SJCRH30 (cell line): Measurements from ENCODE around the gene SOD3. TPM values are rescaled to one million over a fixed set of nuclear protein-coding genes. Genes with fewer than 3 reads are reported as not detected.
A peak's percentile ranks its signal among the peaks of the same experiment; 100 is the strongest.

Experiments used
- DNase-seq, 2 experiments: peaks; one replicate each; pipeline ENCODE4 v3.0.0-alpha.2; 2015 to 2020
- H3K27ac ChIP-seq: fragments of 250-450 bp; sonication (Bioruptor Pico); 2 replicates; pipeline ENCODE4 v1.5.1; 2020; ENCODE audit warnings: mild to moderate bottlenecking, moderate library complexity
- H3K27me3 ChIP-seq: fragments of 250-450 bp; sonication (Bioruptor Pico); 2 replicates; pipeline ENCODE4 v1.5.1; 2020; ENCODE audit warnings: mild to moderate bottlenecking, moderate library complexity
- H3K36me3 ChIP-seq: fragments of 250-450 bp; sonication (Bioruptor Pico); 2 replicates; pipeline ENCODE4 v1.5.1; 2020; ENCODE audit warnings: mild to moderate bottlenecking, moderate library complexity
- H3K4me1 ChIP-seq: fragments of 250-450 bp; sonication (Bioruptor Pico); 2 replicates; pipeline ENCODE4 v1.5.1; 2020; ENCODE audit warnings: mild to moderate bottlenecking, moderate library complexity
- H3K4me3 ChIP-seq: fragments of 250-450 bp; sonication (Bioruptor Pico); 2 replicates; pipeline ENCODE4 v1.5.1; 2020; ENCODE audit warnings: mild to moderate bottlenecking, moderate library complexity
- H3K9me3 ChIP-seq: fragments of 250-450 bp; sonication (Bioruptor Pico); replicated peaks from 2 replicates; pipeline ENCODE4 v1.5.1; 2020; ENCODE audit warnings: mild to moderate bottlenecking, moderate library complexity
- total RNA-seq: library from RNA; depleted of rRNA; stranded (reverse); fragments of >200 nt; shearing (Covaris generic); gene quantifications from 2 replicates; pipeline ENCODE4 v1.2.3, GENCODE V29; 2014

SOD3 gene
- total RNA-seq, 1 experiment from 2014 or later, result not detected

DNA sequence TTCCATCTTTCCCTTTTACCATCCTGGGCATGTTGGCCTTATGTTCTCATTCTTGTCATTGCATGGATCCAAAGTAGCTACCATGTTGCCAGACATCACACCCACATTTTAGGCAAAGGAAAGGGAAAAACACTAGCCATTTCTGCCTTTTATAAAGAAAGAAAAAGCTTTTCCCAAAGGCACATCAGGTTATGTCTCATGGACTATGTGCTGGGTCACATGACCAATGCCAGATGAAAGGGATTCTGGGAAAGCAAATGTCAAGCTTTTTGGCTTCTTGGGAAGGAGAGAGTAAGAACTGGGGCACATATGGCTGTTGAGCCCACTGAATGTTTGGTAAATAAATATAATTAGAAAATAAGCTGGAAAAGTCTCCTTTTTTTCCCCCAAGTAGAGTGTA is 4.3 kb upstream of the SOD3 start:
- Histone ChIP-seq H3K27ac (no peak overlapping the region), H3K9me3 (no peaks in the 10 kb centered on the region), H3K4me1 (no peaks in the 10 kb centered on the region), H3K27me3 (no peaks in the 10 kb centered on the region), H3K4me3 (no peak overlapping the region), H3K36me3 (no peaks in the 10 kb centered on the region)
- no peak for DNase-seq

DNA sequence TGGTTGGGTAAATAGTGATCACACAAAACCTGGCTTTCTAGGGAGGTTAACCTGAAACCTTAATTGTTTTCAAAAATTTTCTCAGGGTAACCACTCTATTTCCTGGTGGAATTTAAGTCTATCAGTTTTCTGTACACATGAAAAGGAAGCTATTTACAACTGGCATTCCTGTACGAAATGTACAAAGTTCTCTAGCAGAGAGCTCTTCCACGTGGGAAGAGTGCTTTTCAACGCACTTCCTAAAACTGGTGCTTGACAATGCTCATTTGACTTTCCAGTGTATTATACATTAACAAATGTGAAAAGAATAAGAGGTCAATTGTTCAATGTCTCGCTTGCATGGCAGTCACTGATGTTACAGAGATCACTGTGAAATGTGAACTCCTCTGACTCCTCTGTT is 2.8 kb upstream of the SOD3 start:
- no peak for DNase-seq
- Histone ChIP-seq H3K27me3 (no peaks in the 10 kb centered on the region), H3K4me1 (no peaks in the 10 kb centered on the region), H3K9me3 (no peaks in the 10 kb centered on the region), H3K36me3 (no peaks in the 10 kb centered on the region), H3K27ac (no peak overlapping the region), H3K4me3 (no peak overlapping the region)

DNA sequence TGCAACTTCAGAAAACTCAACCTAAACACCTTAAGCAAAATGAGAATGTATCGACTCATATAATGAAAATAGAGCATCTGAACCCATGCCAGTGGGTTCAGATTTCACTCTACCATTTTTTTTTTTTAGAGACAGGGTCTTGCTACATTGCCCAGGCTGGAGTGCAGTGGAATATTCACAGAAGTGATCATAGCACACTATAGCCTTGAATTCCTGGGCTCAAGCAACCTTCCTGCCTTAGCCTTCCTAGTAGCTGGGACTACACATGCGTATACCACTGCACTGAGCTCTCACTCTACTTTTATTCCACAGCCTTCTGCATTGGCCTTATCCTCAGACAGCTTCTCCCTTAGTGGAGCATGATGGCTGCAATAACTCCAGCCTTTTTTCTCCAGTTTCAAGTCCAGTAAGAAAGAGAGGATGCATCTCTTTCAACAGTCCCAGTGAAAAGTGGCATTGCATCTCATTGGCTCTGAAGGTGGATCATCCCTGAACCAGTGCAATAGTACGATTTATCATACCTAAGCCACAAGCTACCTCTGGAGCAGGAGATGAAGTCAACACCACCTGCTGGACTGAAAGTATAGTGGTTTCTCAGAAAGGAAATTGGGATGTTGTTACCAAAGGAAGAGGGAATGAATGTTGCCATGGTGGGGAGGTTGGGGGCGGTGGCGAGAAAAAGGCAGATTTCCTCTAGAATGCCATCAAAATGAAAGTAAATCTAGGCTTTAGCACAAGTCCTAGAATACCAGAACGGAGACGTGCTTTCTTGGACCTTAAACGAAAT is 2.0 kb upstream of the SOD3 start:
- H3K27ac ChIP-seq, result no peak overlapping the region

DNA sequence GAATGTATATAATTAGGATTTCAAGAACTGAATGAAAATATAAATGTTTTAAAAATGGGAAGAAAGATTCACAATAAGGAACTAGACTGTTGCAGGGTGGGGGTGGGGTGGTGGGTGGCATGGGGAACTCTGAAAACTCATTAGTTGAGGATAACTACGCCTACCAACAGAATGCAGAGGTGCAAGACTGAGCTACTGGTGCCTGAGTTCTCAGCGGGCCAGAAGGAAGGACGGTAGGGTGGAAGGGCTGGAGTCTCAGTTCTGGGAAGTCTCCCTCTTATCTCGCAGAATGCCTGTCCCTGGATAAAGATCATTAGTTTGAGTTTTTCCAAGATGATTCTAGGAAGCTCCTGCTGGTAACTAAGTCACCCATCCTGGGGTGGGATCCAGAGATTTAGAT is 1.3 kb upstream of the SOD3 start:
- Histone ChIP-seq H3K27me3 (no peaks in the 10 kb centered on the region), H3K4me1 (no peaks in the 10 kb centered on the region), H3K27ac (no peak overlapping the region), H3K4me3 (no peak overlapping the region), H3K9me3 (no peaks in the 10 kb centered on the region), H3K36me3 (no peaks in the 10 kb centered on the region)
- no peak for DNase-seq

More for the DNA sequence above, 2.0 kb upstream of the SOD3 start:
- Histone ChIP-seq H3K4me1 (no peaks in the 10 kb centered on the region), H3K36me3 (no peaks in the 10 kb centered on the region), H3K4me3 (no peak overlapping the region), H3K27me3 (no peaks in the 10 kb centered on the region), H3K9me3 (no peaks in the 10 kb centered on the region)
- no peak for DNase-seq

DNA sequence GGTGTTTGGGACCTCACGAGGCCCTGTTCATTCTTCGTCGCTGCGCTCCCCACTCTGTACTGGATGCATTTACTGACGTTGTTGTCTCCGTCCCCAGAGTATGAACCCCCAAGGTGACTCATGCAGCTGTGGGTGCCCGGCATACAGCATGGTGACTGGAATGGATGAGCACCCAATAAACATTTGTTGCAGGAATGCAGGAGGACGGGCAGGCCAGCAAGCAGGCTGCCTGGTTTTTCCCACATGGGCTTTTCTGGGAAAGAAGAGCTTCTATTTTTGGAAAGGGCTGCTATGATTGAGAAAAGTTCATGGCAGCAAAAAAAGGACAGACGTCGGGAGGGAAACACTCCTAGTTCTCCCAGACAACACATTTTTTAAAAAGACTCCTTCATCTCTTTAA is 893 bp upstream of the SOD3 start:
- Histone ChIP-seq H3K4me1 (no peaks in the 10 kb centered on the region), H3K36me3 (no peaks in the 10 kb centered on the region), H3K27me3 (no peaks in the 10 kb centered on the region), H3K27ac (no peak overlapping the region), H3K4me3 (no peak overlapping the region), H3K9me3 (no peaks in the 10 kb centered on the region)
- no peak for DNase-seq

DNA sequence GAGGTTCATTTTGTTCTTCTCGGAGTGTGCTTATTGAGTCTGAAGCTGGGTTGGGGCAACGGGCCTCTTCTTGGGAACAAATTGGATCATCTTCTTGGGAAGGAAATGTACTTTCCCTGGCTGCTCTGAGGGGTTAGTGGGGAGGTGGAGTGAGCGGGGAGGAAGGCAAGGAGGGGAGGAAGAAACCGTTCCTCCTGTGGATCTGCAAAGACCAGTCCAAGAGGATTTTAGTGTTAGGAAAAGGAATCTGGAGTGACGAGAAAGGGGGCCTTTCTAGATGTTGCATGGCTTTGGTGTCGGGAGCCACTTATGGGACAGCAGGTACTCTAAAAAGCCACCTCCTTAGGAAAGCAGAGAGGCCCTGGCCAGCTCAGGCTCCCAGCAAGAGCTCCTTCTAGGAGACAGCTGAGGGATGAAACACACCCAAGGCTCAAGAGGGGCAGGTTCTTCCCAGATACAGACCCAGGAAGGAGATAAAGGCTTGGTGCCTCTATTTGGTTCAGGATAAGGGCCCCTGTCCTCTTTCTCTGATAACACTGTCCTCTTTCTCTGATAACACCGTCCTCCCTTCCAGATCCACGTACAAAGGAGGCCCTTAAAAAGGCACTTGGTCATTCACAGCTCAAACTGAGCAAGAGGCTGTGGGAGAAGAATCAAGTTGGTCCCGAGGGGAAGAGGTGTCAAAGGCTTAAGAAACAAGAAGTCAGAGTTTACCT is 451 bp downstream of the SOD3 start:
- H3K9me3 ChIP-seq, result no peaks in the 10 kb centered on the region
- no peaks in the 10 kb centered on the region for H3K4me1 ChIP-seq
- no peak overlapping the region for H3K4me3 ChIP-seq
- H3K27ac ChIP-seq, result no peak overlapping the region
- no peaks in the 10 kb centered on the region for H3K27me3 ChIP-seq
- no peak for DNase-seq
- H3K36me3 ChIP-seq, result no peaks in the 10 kb centered on the region

DNA sequence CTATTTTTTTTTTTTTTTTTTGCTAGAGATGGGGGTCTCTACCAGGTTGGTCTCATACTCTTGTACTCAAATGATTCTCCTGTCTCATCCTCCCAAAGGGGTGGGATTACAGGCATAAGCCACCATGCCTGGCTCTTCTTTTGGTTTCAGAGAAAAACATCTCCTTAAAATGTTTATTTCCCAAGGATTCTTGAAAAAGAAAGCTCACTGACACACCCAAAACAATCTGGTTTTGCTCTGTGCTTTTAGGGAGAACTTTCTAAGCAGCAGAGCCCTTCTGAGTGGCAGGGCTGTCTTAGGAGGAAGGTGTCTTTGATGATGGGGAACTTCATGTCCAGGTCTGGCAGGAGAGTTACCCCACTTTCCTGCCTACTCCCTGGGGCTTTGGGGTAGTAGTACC is 1.2 kb downstream of the SOD3 start:
- Histone ChIP-seq H3K4me1 (no peaks in the 10 kb centered on the region), H3K27me3 (no peaks in the 10 kb centered on the region; the same call in 1 of the 2 replicates), H3K27ac (no peak overlapping the region), H3K36me3 (no peaks in the 10 kb centered on the region), H3K4me3 (no peak overlapping the region), H3K9me3 (no peaks in the 10 kb centered on the region)
- no peak for DNase-seq

DNA sequence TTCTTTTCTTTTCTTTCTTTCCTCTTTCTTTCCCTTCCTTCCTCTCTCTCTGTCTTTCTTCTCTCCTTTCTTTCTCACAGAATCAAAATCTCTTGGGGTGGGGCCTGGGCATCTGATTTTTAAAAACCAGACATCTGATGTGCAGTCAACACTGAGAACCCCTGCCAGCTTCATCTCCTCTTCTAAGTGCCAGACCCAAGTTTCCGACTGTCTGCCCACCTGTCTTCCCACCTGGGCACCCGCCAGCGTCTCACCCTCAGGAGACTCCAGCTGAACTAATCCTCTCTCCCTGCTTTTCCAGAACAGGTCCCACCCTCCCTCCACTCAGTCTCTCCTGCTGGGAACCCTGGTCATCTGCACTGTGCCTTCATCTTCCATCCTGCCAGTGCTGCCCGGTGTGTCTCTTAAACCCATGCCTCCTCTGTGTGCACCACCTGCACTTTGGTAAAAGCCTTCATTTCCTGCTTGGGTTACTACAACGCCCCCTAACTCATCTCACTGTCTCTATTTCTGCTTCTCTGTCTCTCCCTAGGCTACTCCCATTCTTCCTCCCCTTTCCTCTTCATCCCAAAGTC is 2.8 kb downstream of the SOD3 start:
- no peaks in the 10 kb centered on the region for H3K36me3 ChIP-seq
- no peak for DNase-seq
- H3K27ac ChIP-seq, result no peak overlapping the region
- H3K27me3 ChIP-seq, result no peaks in the 10 kb centered on the region; the same call in 1 of the 2 replicates
- H3K4me3 ChIP-seq, result no peak overlapping the region
- H3K4me1 ChIP-seq, result peaks cover 9% of the 10 kb centered on the region
- H3K9me3 ChIP-seq, result no peaks in the 10 kb centered on the region

DNA sequence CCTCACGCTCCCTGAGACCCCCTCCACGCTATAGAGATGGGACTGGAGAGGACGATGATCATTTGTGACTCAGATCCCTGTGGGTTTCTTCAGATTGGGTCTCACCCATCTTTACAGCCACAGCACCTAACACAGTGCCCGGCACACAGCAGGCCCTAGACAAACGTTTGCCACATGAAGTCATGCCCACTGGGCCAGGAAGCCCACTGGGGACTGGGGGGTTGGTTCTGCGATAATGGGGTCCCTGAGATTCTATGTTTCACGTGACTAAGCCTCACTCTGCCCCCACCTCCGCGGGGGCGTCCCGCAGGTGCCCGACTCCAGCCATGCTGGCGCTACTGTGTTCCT is 3.8 kb downstream of the SOD3 start:
- H3K4me3 ChIP-seq, result no peak overlapping the region
- no peaks in the 10 kb centered on the region for H3K36me3 ChIP-seq
- no peaks in the 10 kb centered on the region; the same call in 1 of the 2 replicates for H3K27me3 ChIP-seq
- H3K4me1 ChIP-seq, result peaks cover 13% of the 10 kb centered on the region
- no peak for DNase-seq
- no peaks in the 10 kb centered on the region for H3K9me3 ChIP-seq
- H3K27ac ChIP-seq, result no peak overlapping the region

DNA sequence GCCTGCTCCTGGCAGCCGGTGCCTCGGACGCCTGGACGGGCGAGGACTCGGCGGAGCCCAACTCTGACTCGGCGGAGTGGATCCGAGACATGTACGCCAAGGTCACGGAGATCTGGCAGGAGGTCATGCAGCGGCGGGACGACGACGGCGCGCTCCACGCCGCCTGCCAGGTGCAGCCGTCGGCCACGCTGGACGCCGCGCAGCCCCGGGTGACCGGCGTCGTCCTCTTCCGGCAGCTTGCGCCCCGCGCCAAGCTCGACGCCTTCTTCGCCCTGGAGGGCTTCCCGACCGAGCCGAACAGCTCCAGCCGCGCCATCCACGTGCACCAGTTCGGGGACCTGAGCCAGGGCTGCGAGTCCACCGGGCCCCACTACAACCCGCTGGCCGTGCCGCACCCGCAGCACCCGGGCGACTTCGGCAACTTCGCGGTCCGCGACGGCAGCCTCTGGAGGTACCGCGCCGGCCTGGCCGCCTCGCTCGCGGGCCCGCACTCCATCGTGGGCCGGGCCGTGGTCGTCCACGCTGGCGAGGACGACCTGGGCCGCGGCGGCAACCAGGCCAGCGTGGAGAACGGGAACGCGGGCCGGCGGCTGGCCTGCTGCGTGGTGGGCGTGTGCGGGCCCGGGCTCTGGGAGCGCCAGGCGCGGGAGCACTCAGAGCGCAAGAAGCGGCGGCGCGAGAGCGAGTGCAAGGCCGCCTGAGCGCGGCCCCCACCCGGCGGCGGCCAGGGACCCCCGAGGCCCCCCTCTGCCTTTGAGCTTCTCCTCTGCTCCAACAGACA is 4.4 kb downstream of the SOD3 start:
- no peak for DNase-seq
- H3K27me3 ChIP-seq, result no peaks in the 10 kb centered on the region; the same call in 1 of the 2 replicates
- no peaks in the 10 kb centered on the region for H3K9me3 ChIP-seq
- no peak overlapping the region for H3K4me3 ChIP-seq
- H3K4me1 ChIP-seq, result peaks cover 13% of the 10 kb centered on the region
- no peak overlapping the region for H3K27ac ChIP-seq
- H3K36me3 ChIP-seq, result no peaks in the 10 kb centered on the region

DNA sequence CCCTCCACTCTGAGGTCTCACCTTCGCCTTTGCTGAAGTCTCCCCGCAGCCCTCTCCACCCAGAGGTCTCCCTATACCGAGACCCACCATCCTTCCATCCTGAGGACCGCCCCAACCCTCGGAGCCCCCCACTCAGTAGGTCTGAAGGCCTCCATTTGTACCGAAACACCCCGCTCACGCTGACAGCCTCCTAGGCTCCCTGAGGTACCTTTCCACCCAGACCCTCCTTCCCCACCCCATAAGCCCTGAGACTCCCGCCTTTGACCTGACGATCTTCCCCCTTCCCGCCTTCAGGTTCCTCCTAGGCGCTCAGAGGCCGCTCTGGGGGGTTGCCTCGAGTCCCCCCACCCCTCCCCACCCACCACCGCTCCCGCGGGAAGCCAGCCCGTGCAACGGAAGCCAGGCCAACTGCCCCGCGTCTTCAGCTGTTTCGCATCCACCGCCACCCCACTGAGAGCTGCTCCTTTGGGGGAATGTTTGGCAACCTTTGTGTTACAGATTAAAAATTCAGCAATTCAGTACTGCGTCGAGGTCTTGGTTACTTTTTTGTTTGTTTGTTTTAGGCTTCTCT is 5.0 kb downstream of the SOD3 start:
- peaks cover 13% of the 10 kb centered on the region for H3K4me1 ChIP-seq
- no peaks in the 10 kb centered on the region; the same call in 1 of the 2 replicates for H3K27me3 ChIP-seq
- H3K4me3 ChIP-seq, result no peak overlapping the region
- no peak for DNase-seq
- no peaks in the 10 kb centered on the region for H3K9me3 ChIP-seq
- H3K36me3 ChIP-seq, result no peaks in the 10 kb centered on the region
- no peak overlapping the region for H3K27ac ChIP-seq

DNA sequence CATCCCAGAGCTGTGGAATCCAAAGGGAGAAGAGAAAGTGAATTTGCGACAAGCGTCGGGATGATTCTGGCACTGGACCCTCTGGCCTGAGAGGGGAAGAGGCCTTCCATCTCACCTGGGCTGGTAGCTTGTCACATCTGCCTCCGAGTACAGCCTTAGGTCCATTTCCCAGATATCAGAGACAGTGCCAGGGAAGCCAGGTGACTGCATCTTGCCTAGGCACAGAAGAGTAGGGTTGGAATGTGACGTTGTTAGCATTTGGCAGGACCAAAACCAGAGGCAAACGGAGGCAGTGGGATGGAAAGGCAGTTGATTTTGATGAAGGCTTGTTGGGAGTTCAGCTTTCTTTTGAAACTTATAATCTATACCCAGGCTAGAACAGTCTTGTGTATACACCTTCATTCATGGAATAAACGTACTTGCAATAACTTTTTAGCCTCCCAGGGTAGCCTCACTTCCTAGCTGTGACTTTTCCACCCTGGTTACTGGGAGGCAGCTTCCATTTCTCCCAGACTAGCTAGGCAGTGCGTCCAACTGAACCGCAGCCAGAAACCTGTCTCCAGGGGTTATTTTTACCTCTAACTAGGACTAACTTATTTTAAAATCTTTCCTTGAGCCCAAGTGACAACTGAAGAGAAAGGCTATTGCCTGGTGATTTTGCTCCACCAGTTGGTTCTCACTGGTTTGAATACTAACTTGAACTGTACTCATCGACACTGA is 5.9 kb downstream of the SOD3 start:
- Histone ChIP-seq H3K27me3 (no peaks in the 10 kb centered on the region; the same call in 1 of the 2 replicates), H3K36me3 (no peaks in the 10 kb centered on the region), H3K27ac (no peak overlapping the region), H3K4me3 (no peak overlapping the region), H3K9me3 (no peaks in the 10 kb centered on the region), H3K4me1 (peaks cover 13% of the 10 kb centered on the region)
- no peak for DNase-seq

DNA sequence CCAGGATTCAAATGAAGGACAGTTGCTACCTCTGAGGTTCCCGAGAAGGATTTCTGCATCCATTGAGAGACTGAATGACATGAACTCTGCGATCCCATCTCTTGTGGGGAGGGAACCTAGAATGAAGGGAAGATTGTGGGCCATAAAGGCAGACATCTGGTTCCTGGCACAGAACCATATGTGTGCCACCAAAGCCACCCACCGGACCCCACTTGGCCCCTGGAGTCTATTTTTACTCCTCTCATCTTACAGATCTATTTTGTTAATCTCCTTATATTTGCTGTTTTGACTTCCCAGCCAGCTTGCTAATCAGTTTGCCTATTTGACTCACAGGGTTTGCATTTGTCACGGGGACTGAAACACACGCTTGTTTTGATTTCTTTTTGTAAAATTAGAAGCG is 7.3 kb downstream of the SOD3 start:
- Histone ChIP-seq H3K9me3 (no peaks in the 10 kb centered on the region), H3K27me3 (peaks cover 5% of the 10 kb centered on the region; the same call in 1 of the 2 replicates), H3K36me3 (no peaks in the 10 kb centered on the region), H3K27ac (no peak overlapping the region), H3K4me1 (peaks cover 13% of the 10 kb centered on the region), H3K4me3 (no peak overlapping the region)
- DNase-seq, result peak in 1 of 2 experiments; percentile 27

DNA sequence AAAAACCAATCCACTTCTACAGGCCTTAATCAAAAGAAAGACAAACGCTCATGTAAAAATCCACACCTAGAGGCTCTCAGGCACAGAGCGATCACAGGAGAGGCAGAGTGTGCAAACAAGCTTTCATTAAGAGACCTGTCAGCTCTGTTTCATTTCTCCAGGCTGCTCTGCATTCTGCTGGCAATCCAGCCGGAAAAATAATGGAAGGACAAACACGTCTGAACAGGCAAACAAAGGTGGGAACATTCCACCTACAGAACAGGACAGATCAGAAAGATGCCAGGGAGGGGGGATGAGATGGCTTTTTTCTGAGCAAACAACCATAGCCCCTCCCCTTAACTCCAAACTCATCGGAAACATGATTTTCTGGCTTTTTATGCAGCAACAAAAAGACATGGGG is 9.7 kb downstream of the SOD3 start:
- H3K4me3 ChIP-seq, result no peak overlapping the region
- peaks cover 13% of the 10 kb centered on the region for H3K4me1 ChIP-seq
- H3K36me3 ChIP-seq, result no peaks in the 10 kb centered on the region
- no peaks in the 10 kb centered on the region for H3K9me3 ChIP-seq
- no peak for DNase-seq
- H3K27ac ChIP-seq, result no peak overlapping the region
- peaks cover 5% of the 10 kb centered on the region; the same call in 1 of the 2 replicates for H3K27me3 ChIP-seq
